Smooth muscle cell (in vitro differentiated cells): ENCODE measurements around the gene RAD51B. TPM values are rescaled to one million over a fixed set of nuclear protein-coding genes. Genes with fewer than 3 reads are reported as not detected.

Experiments
- DNase-seq: peaks from one replicate; lab custom pipeline; 2025; ENCODE audit not compliant: unreplicated experiment; lab: John Stamatoyannopoulos, UW
- H2AFZ ChIP-seq: fragments of 200-600 bp; sonication (generic); 2 replicates; pipeline ENCODE4 v1.6.0; 2016; ENCODE audit warnings: antibody characterized with exemption, low read depth, mild to moderate bottlenecking
- H3F3A ChIP-seq: fragments of 200-600 bp; sonication (generic); 2 replicates; pipeline ENCODE4 v1.6.0; 2017; ENCODE audit warnings: antibody characterized with exemption, low read depth
- H3K27ac ChIP-seq: fragments of 200-600 bp; sonication (generic); 2 replicates; pipeline ENCODE4 v1.5.1; 2016; ENCODE audit warnings: low read depth, mild to moderate bottlenecking
- H3K27me3 ChIP-seq: fragments of 200-600 bp; sonication (generic); 2 replicates; pipeline ENCODE4 v1.6.1; 2016; ENCODE audit warnings: low read depth, mild to moderate bottlenecking
- H3K36me3 ChIP-seq: fragments of 200-600 bp; sonication (generic); 2 replicates; pipeline ENCODE4 v1.5.1; 2016; ENCODE audit warnings: low read depth
- H3K4me1 ChIP-seq: fragments of 200-600 bp; sonication (generic); 2 replicates; pipeline ENCODE4 v1.5.1; 2016; ENCODE audit warnings: low read depth
- H3K4me2 ChIP-seq: fragments of 200-600 bp; sonication (generic); 2 replicates; pipeline ENCODE4 v1.6.0; 2016; ENCODE audit warnings: mild to moderate bottlenecking
- H3K4me3 ChIP-seq: fragments of 200-600 bp; sonication (generic); 2 replicates; pipeline ENCODE4 v1.5.1; 2016; ENCODE audit warnings: mild to moderate bottlenecking
- H3K79me2 ChIP-seq: fragments of 200-600 bp; sonication (generic); 2 replicates; pipeline ENCODE4 v1.6.0; 2016; ENCODE audit warnings: low read depth, mild to moderate bottlenecking
- H3K9ac ChIP-seq: fragments of 200-600 bp; sonication (generic); 2 replicates; pipeline ENCODE4 v1.6.0; 2016; ENCODE audit warnings: low read depth
- H3K9me3 ChIP-seq: fragments of 200-600 bp; sonication (generic); replicated peaks from 2 replicates; pipeline ENCODE4 v1.5.1; 2016; ENCODE audit warnings: low read depth
- H4K20me1 ChIP-seq: fragments of 200-600 bp; sonication (generic); 2 replicates; pipeline ENCODE4 v1.6.0; 2016; ENCODE audit warnings: low read depth
- CTCF ChIP-seq: fragments of 200-600 bp; sonication (generic); IDR thresholded peaks from 2 replicates; pipeline ENCODE4 v1.5.1; 2017; ENCODE audit warnings: borderline replicate concordance, mild to moderate bottlenecking, antibody characterized with exemption; ENCODE audit not compliant: insufficient read depth, poor library complexity, severe bottlenecking
- WGBS: methylation state at CpG from one replicate; pipeline ENCODE4 v1.1.7; 2016; ENCODE audit warnings: low lambda C conversion rate; 5-methylcytosine and 5-hydroxymethylcytosine counted together
- polyA plus RNA-seq: library from polyadenylated mRNA; unstranded; fragments of >200 nt; fragmentation: Nextera tagmentation; extraction: Ambion mirVana; gene quantifications from 2 replicates; pipeline ENCODE4 v1.2.1, GENCODE V29; 2016
- total RNA-seq: library from RNA; depleted of rRNA; stranded (reverse); fragments of >200 nt; gene quantifications from 2 replicates; pipeline ENCODE4 v1.2.3, GENCODE V29; 2014

RAD51B gene
- total and polyA plus RNA-seq, 2 experiments from 2014 or later: 4.6 to 5.3 TPM

GRCh38 chr14:68710776-68711175, 891.2 kb downstream of the RAD51B start:
- no peak overlapping the region for H3K4me2 ChIP-seq
- no peak overlapping the region for H3K27ac ChIP-seq
- H3F3A ChIP-seq: no peaks in the 10 kb centered on the region
- no peak for TF ChIP-seq CTCF
- no peak overlapping the region for H3K9ac ChIP-seq
- no peaks in the 10 kb centered on the region for H3K9me3 ChIP-seq
- no peaks in the 10 kb centered on the region for H3K79me2 ChIP-seq
- H3K4me1 ChIP-seq: no peaks in the 10 kb centered on the region
- no peaks in the 10 kb centered on the region for H4K20me1 ChIP-seq
- no peak overlapping the region for H2AFZ ChIP-seq
- WGBS: 87% methylated on average over 6 of the region's 6 CpGs
- no peaks in the 10 kb centered on the region for H3K36me3 ChIP-seq
- H3K4me3 ChIP-seq: no peak overlapping the region
- no peaks in the 10 kb centered on the region for H3K27me3 ChIP-seq
- no peak for DNase-seq

DNA sequence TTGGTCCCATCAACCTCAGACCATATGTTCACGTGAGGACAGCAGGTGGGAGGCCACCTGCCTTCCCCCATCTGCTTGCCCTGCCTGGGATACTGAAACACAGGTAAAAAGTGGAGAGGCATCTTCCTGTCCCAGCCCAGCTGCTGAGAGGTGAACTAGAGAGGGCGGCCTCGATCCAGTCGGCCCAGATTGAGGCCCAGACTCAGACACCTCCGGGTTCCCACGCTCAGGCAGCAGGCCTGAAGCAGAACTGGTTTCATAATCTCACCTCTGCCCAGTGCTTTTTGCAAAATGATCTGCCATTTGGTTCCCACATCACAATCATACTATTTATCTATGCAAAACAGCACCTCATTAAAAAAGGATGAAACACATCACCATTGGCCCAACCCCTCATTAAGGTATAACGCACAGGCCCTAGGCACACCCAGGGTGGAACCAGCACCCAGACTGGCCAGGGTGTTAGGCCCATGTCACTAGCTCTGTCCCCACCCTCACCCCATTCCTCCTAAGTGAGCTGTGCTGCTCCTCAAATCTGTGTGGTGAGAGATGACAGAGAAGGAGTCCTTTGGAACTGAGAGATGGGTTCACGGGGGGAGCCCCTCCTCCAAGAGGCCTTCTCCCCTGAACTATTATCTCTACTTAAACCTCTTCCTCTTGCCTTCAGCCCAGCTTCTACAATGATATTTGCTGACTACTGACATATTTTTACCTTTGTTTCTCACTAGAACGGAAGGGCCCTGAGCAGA, 892.2 kb downstream of the RAD51B start:
- WGBS: 85% methylated on average over 9 of the region's 9 CpGs
- TF ChIP-seq CTCF: no peak

GRCh38 chr14:68712703-68713370, 893.3 kb downstream of the RAD51B start:
- H3K9me3 ChIP-seq: no peaks in the 10 kb centered on the region
- H3K79me2 ChIP-seq: no peaks in the 10 kb centered on the region
- WGBS: 97% methylated on average over 15 of the region's 15 CpGs

More for the DNA sequence above, 892.2 kb downstream of the RAD51B start:
- Histone ChIP-seq H3K27me3 (no peaks in the 10 kb centered on the region), H3K27ac (no peak overlapping the region), H3K4me2 (no peak overlapping the region), H3K9ac (no peak overlapping the region), H3F3A (no peaks in the 10 kb centered on the region), H3K4me3 (no peak overlapping the region), H2AFZ (no peak overlapping the region), H3K4me1 (no peaks in the 10 kb centered on the region), H3K79me2 (no peaks in the 10 kb centered on the region), H4K20me1 (no peaks in the 10 kb centered on the region), H3K36me3 (no peaks in the 10 kb centered on the region), H3K9me3 (no peaks in the 10 kb centered on the region)
- no peak for DNase-seq

More at GRCh38 chr14:68712703-68713370, 893.3 kb downstream of the RAD51B start:
- Histone ChIP-seq H3K36me3 (no peaks in the 10 kb centered on the region), H3F3A (no peaks in the 10 kb centered on the region), H3K4me1 (no peaks in the 10 kb centered on the region), H4K20me1 (no peaks in the 10 kb centered on the region), H3K4me3 (no peak overlapping the region), H3K4me2 (no peak overlapping the region), H3K9ac (no peak overlapping the region), H3K27me3 (no peaks in the 10 kb centered on the region), H3K27ac (no peak overlapping the region), H2AFZ (no peak overlapping the region)
- DNase-seq: no peak
- no peak for TF ChIP-seq CTCF
